ENCODE results near the gene PCDH9.

The PCDH9 gene

DNA sequence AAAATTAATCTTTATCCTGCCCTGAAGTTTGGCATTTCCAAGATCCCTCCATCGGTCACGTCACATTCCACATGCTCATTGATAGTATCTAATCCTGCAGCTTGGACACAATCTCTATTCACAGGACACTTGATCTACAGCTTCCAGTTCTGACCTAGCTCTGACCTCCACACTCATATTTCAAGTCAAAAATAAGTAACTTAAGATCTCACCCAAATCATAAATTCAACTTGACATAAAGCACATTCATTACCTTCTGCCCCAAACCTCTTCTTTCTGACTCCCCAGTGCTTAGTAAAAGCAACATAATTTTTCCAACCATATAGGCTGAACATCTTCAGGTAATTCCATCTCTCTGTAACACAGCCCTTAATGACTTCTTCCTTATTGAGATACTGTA lies 880.2 kb downstream of the PCDH9 start:
- H3K36me3 Mint-ChIP-seq (ENCODE audit: insufficient read depth): no peaks in the 10 kb centered on the region
- no peaks in the 10 kb centered on the region for H3K4me1 Mint-ChIP-seq (ENCODE audit: low read depth in 2 of 2)
- DNase-seq: no peak
- no peak for ATAC-seq (replicated peaks)
- no peak overlapping the region for H3K27ac Mint-ChIP-seq
- H3K27me3 Mint-ChIP-seq: no peaks in the 10 kb centered on the region
- peaks cover 11 to 12% of the 10 kb centered on the region in 2 donors for H3K9me3 Mint-ChIP-seq
- no peak overlapping the region for H3K4me3 Mint-ChIP-seq

DNA sequence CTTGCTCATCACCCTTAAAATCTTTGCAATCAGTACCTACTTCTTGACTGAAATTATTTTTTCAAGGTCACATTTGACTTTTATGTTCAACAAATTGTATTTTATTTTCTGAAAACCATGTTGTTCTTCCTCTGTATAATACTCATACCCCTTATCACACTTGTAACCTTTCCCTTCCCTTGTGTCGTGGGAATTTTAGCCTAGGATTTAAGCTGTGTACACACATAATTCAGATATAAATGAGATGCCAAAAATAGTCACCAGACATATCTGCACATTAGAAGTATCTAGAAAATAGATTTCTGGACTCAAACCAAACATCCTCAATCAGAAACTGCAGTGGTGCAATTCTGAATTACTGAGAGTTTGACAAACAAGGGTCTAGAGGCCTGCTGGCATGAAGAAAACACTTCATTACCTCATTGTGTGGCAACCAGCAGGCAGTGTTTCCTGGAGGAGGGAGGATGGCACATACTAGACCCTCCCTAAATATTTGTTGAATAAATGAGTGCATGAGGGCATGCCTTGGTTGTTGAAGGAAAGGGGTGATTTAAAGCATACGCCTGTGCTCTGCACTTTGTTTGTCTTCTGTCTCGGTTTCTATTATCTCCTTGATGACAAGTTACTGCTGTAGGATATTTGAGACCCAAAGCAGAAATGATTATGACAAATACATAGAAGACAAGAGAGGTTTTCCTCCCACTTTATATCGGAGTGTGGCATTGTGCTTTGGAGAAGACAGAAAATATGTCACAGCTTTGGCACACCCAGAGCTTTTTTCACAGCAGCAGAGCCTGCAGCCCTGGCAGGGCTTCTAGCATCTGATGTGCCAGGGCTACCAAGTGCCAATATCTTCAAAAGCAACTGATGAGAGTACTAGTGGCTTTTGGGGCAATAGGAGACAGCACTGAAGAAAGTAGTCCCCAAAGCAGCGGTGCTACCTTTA lies 881.1 kb downstream of the PCDH9 start:
- Mint-ChIP-seq H3K27me3 (no peaks in the 10 kb centered on the region), H3K27ac (no peak overlapping the region), H3K4me3 (no peak overlapping the region), H3K9me3 (peaks cover 10 to 11% of the 10 kb centered on the region in 2 donors), H3K4me1 (ENCODE audit: low read depth in 2 of 2) (no peaks in the 10 kb centered on the region), H3K36me3 (ENCODE audit: insufficient read depth) (no peaks in the 10 kb centered on the region)
- DNase-seq (no peak), ATAC-seq (replicated peaks) (no peak)

DNA sequence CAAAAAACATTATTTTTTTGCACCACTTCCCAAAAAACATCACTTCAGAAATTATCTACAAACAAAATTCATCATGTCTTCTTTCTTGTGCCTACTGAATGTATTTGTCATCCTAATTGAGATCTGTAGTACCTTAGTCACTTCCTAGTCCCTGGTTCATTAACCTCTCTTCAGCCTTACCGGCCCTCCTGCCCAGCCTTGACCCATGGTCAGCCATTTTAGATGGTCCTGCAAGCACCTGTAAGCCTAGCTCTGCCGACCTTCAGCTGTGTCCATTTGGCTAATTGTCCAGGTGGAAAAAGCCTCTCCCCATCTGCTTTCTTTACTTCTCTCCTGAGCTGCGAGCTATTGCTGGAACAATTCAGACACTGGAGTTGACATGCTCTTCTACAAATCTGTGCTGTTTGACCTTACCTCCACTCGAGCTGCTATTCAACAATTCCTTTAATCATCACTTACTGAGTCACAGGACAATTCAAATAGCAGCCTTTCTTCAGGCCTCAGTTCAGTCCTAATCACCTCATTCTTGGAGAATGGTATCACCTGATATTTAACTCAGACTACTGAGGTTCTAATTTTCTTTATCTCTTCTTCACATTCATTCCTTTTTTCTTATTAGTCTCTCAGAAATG lies 882.5 kb downstream of the PCDH9 start:
- no peak overlapping the region for H3K27ac Mint-ChIP-seq
- no peaks in the 10 kb centered on the region for H3K27me3 Mint-ChIP-seq
- no peak for ATAC-seq (replicated peaks)
- H3K9me3 Mint-ChIP-seq: peaks cover 11 to 16% of the 10 kb centered on the region in 2 donors
- no peaks in the 10 kb centered on the region for H3K4me1 Mint-ChIP-seq (ENCODE audit: low read depth in 2 of 2)
- no peak overlapping the region for H3K4me3 Mint-ChIP-seq
- no peak for DNase-seq
- no peaks in the 10 kb centered on the region for H3K36me3 Mint-ChIP-seq (ENCODE audit: insufficient read depth)

DNA sequence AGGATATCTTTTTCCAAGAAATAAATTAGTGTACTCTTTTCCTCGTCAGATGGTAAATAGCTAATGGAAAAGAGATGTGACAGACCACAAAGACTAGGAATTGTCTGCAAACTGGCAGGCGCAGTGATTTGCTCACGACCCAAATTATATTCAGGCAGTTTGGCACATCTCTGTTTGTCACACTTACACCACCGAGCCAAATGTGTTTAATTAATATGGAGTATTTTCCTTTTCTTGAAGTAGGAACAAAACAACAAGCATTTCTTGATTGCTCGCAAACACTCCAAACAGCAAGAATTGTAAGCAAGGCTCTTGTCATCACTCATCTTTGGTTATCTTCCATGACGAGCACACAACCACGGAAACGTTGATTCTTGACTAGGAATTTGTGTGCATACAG lies 884.2 kb downstream of the PCDH9 start:
- ATAC-seq (replicated peaks) (no peak), DNase-seq (no peak)
- H3K4me3 Mint-ChIP-seq: no peak overlapping the region
- H3K27ac Mint-ChIP-seq: no peak overlapping the region
- H3K4me1 Mint-ChIP-seq (ENCODE audit: low read depth in 2 of 2): no peaks in the 10 kb centered on the region
- H3K36me3 Mint-ChIP-seq (ENCODE audit: insufficient read depth): no peaks in the 10 kb centered on the region
- no peaks in the 10 kb centered on the region for H3K27me3 Mint-ChIP-seq
- peaks cover 11 to 14% of the 10 kb centered on the region in 2 donors for H3K9me3 Mint-ChIP-seq

DNA sequence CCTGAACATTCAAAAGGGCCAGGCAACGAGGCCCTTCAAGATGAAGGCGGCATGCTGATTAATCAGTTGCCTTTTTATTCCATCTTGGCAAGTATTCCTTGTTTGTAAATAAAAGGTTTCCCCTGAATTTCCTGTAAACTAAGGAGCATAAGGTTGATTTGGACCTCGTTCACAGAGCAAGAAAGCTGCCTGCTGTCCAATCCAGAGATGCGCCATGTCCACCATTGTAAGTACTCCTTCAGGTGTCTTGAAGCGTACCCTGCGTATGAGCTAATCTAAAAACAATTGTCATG lies 884.7 kb downstream of the PCDH9 start:
- DNase-seq (no peak), ATAC-seq (replicated peaks) (no peak)
- Mint-ChIP-seq H3K9me3 (peaks cover 11 to 14% of the 10 kb centered on the region in 2 donors), H3K36me3 (ENCODE audit: insufficient read depth) (no peaks in the 10 kb centered on the region), H3K27me3 (no peaks in the 10 kb centered on the region), H3K4me1 (ENCODE audit: low read depth in 2 of 2) (no peaks in the 10 kb centered on the region), H3K4me3 (no peak overlapping the region), H3K27ac (no peak overlapping the region)

DNA sequence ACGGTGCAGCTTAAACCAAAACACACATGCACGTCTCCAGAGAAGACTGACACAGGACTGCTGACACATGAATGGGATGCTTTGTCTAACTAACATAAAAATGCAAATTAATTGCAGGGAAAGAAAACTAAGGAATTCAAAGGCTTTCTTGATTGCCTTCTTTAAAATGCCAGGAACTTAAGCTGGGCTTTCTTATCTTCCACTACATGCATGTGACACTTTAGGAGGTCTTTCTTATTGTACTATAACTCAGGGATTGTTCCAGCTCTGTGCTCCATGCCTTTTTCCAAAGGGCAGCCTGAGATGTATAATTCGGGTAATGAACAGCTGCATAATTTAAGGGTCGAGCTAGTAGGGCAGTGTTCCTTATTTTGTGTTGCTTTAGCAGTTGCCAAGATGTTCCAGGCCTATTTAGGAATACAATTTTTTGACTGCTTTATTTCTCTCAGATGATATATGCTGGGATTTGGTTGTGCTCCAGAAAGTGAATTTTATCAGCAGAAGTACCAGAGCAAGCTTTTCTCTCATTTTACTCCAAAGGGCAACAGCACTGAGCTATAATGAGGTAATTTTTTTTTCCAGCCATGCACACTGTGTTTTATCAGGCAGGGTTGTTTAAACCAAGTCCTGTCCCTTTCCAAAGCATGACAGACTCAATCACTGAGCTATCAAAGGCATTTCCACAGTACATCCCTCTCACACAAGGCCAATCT lies 885.2 kb downstream of the PCDH9 start:
- no peaks in the 10 kb centered on the region for H3K4me1 Mint-ChIP-seq (ENCODE audit: low read depth in 2 of 2)
- ATAC-seq (replicated peaks) (no peak), DNase-seq (no peak)
- H3K36me3 Mint-ChIP-seq (ENCODE audit: insufficient read depth): no peaks in the 10 kb centered on the region
- H3K9me3 Mint-ChIP-seq: peaks cover 11% of the 10 kb centered on the region in 2 donors
- H3K27me3 Mint-ChIP-seq: no peaks in the 10 kb centered on the region
- no peak overlapping the region for H3K4me3 Mint-ChIP-seq
- no peak overlapping the region for H3K27ac Mint-ChIP-seq

DNA sequence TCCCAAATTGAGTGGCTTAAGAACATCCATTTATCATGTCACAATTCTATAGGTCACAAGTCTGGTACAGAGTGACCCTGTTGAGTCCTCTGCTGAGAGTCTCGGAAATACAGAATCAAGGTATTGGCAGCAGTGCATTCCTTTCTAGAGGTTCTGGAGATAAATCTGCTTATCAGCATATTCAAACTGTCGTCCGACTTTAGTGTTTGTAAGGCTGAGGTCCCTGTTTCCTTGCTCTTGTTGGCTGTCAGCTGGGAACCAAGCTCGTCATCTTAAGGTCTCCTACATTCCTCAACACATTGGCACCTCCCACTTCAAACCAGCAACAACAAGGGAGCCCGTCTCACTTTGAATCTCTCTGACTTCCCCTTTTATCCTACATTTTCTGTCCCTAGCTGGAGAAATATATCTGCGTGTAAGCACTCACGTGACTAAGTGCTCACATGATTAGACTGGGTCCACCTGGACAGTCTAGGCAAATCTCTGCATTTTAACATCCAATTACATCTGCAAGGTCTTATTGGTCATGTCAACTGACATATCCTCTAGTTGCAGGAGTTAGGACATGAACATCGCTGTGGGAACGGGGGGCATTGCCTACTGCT lies 886.8 kb downstream of the PCDH9 start:
- Mint-ChIP-seq H3K27ac (no peak overlapping the region), H3K9me3 (peaks cover 10% of the 10 kb centered on the region in 2 donors), H3K36me3 (ENCODE audit: insufficient read depth) (no peaks in the 10 kb centered on the region), H3K4me1 (ENCODE audit: low read depth in 2 of 2) (no peaks in the 10 kb centered on the region), H3K4me3 (no peak overlapping the region), H3K27me3 (no peaks in the 10 kb centered on the region)
- DNase-seq (no peak), ATAC-seq (replicated peaks) (no peak)

DNA sequence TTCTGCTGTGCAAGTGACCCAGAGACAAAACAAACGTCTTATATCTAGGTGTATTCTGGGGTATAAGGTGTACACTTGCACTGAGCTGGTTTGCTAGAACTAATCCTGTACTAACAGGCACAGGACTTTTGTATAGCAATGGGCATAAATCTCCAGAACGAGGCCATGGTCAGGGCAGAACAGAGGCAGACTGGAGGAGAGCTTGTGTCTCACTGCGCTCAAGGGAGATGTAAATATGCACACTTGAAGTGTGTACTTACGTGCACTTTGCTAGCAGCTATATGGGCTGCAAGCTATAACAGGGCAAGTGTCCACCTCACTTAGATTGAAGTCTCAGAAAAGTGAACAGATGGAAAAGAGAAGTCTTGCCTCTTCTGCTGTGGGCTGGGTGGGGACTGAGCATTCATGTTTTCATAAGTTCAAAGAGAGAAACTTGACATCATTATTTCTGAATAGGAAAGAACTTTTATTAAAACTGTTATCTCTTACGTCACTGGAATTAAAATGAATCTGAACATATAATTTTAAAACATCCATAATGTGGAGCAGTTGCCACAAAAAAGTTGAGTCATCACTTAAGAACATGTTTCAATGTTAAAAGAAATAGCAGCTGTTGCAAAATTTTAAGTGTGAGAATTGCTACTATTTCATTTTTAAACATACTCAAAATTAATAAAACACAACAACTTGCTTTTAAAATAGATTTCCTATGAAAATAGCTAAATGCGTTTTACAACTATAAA lies 888.3 kb downstream of the PCDH9 start:
- H3K4me3 Mint-ChIP-seq: no peak overlapping the region
- H3K4me1 Mint-ChIP-seq (ENCODE audit: low read depth in 2 of 2): no peaks in the 10 kb centered on the region
- H3K36me3 Mint-ChIP-seq (ENCODE audit: insufficient read depth): no peaks in the 10 kb centered on the region
- DNase-seq (no peak), ATAC-seq (replicated peaks) (no peak)
- no peak overlapping the region for H3K27ac Mint-ChIP-seq
- peaks cover 0 to 7% of the 10 kb centered on the region in 2 donors for H3K9me3 Mint-ChIP-seq
- no peaks in the 10 kb centered on the region for H3K27me3 Mint-ChIP-seq

DNA sequence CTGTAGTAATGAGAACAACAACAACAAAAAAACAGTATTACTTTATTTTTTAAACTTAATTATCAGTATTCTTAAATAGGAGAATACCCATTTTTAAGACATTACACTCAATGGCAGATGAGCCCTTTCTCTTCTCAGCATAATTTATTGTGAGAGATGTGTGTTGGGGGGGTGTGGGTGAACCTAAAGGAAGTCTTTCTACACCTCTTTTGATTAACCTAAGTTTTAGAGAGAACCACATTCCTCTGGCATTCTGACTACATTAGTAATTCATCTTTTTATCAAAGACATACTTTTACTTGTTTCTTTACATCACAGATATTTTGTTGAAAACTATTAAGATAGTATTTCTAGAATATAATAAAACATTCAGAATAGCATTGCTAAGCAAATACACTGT lies 890.9 kb downstream of the PCDH9 start:
- no peaks in the 10 kb centered on the region for H3K4me1 Mint-ChIP-seq (ENCODE audit: low read depth in 2 of 2)
- H3K27me3 Mint-ChIP-seq: no peaks in the 10 kb centered on the region
- ATAC-seq (replicated peaks) (no peak), DNase-seq (no peak)
- H3K4me3 Mint-ChIP-seq: no peak overlapping the region
- no peaks in the 10 kb centered on the region for H3K36me3 Mint-ChIP-seq (ENCODE audit: insufficient read depth)
- peaks cover 0 to 7% of the 10 kb centered on the region in 2 donors for H3K9me3 Mint-ChIP-seq
- H3K27ac Mint-ChIP-seq: no peak overlapping the region

DNA sequence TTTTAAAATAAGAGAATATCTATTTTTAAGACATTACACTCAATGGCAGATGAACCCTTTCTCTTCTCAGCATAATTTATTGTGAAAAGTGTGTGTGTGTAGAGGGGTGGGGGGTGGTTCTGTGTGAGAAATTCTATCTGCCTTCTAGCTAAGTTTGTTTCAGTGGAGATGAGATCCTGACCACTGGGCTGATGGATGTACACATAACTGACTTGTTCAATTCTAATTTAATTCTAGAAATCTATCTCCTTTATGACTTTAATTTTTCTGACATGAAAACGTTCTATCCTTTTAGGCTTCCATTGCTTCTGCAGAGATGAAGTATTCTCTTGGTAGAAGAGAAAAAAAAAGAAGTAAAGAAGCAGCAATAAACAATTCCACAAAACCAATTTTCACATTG lies 891.6 kb downstream of the PCDH9 start:
- no peak overlapping the region for H3K4me3 Mint-ChIP-seq

DNA sequence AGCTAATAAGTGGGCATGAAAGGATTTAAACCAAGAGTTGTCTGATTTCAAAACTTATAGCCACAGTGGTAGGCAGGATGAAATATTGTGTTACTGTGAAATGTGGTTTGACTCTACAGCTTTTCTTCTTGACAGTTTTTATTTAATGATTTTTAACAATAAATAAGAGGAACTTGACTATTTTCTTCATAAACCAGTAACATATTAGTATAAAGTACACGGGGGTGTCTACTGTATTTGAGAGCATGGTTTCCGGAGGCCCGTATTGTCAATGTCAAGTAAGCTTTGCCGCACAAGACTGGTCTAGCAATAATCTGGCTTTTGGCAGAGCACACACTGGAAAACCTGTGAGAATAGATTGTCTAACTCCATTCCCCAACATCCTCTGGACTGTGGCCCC lies 894.5 kb downstream of the PCDH9 start:
- Mint-ChIP-seq H3K9me3 (peaks cover 0 to 5% of the 10 kb centered on the region in 2 donors), H3K27me3 (no peaks in the 10 kb centered on the region), H3K4me3 (no peak overlapping the region), H3K4me1 (ENCODE audit: low read depth in 2 of 2) (no peaks in the 10 kb centered on the region), H3K27ac (no peak overlapping the region), H3K36me3 (ENCODE audit: insufficient read depth) (no peaks in the 10 kb centered on the region)
- DNase-seq: no peak
- no peak for ATAC-seq (replicated peaks)

More for the DNA sequence above, 891.6 kb downstream of the PCDH9 start:
- Mint-ChIP-seq H3K9me3 (peaks cover 0 to 6% of the 10 kb centered on the region in 2 donors), H3K36me3 (ENCODE audit: insufficient read depth) (no peaks in the 10 kb centered on the region), H3K27me3 (no peaks in the 10 kb centered on the region), H3K27ac (no peak overlapping the region), H3K4me1 (ENCODE audit: low read depth in 2 of 2) (no peaks in the 10 kb centered on the region)
- no peak for DNase-seq
- no peak for ATAC-seq (replicated peaks)

DNA sequence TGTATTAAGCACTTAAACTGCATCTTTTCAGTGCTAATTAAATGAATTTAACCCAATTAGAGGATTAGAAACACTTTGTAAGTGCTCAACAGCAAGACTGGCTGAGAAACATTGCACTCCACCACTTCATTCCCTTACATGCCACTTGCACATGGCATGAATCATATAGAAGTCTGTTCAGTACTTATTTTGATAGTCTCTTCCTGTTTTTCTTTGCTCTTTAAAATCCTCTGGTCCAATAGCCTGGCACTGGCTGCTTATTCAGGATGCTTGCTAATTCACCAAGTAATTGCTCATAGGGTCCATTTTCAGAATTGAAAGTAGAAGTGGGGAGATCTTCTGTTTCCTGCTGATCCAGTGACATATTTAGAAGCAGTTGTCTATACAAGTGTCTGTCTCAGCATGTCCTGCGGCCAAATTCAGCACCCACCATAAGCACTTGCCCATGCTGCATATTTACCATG lies 900.1 kb downstream of the PCDH9 start:
- H3K4me3 Mint-ChIP-seq: no peak overlapping the region

DNA sequence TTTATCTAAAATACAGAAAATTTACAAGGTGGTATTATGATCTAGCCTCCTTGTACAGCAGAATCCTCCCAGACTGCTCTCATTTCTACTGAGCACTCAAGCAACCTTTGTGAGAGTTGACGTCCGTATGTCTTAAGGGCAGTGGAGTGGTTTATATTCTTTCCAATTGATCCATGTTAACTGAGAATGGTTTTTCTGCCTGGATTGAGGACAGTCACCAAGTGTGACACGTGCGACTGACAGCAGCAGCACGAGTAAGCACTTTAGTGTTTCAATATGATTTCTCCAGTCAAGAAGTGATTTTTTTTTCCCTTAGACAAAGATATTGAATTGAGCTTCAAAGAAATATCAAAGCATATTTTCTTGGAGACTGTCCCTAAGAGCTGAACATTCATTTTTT lies 901.7 kb downstream of the PCDH9 start:
- Mint-ChIP-seq H3K27ac (no peak overlapping the region), H3K4me3 (no peak overlapping the region), H3K4me1 (ENCODE audit: low read depth in 2 of 2) (no peaks in the 10 kb centered on the region), H3K27me3 (no peaks in the 10 kb centered on the region), H3K9me3 (peaks cover 0 to 11% of the 10 kb centered on the region in 2 donors), H3K36me3 (ENCODE audit: insufficient read depth) (no peaks in the 10 kb centered on the region)
- ATAC-seq (replicated peaks): no peak
- DNase-seq: no peak

More for the DNA sequence above, 900.1 kb downstream of the PCDH9 start:
- ATAC-seq (replicated peaks) (no peak), DNase-seq (no peak)
- Mint-ChIP-seq H3K4me1 (ENCODE audit: low read depth in 2 of 2) (no peaks in the 10 kb centered on the region), H3K27ac (no peak overlapping the region), H3K27me3 (no peaks in the 10 kb centered on the region), H3K9me3 (peaks cover 0 to 11% of the 10 kb centered on the region in 2 donors), H3K36me3 (ENCODE audit: insufficient read depth) (no peaks in the 10 kb centered on the region)

All from effector memory CD8-positive, alpha-beta T cell (primary cell).